Erythroblast (primary cell): ENCODE results near the gene RNF14.

Experiments
- GATA1 ChIP-seq: IDR thresholded peaks from 2 replicates; pipeline ENCODE4 v1.6.1; 2011; ENCODE audit warnings: low read depth, mild to moderate bottlenecking, control low read depth, low read length, moderate library complexity
- POLR2A ChIP-seq: IDR thresholded peaks from 2 replicates; pipeline ENCODE4 v1.6.1; 2011; ENCODE audit warnings: mild to moderate bottlenecking, low read length

DNA sequence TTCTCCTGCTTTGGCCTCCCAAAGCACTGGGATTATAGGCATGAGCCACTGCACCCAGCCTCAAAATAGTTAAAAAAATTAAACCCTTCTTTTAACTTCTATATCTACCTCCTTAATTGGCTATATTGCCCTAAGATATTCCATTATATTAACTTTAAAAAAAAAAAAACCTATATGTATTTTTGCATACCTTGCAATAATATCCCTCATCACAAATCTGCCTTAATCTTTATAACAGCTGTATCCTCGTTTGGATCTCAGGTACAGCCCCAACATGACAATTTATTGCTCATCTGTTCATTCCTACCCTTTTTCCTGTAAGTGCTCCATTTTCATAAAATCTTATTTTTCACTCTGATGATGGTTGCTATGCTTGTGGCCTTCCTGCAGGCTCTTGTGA is 31.3 kb downstream of the RNF14 start:
- TF ChIP-seq POLR2A (no peak), GATA1 (no peak)
